MM.1S (cell line): ENCODE data around the gene CENPA.

Experiments
- DNase-seq: peaks from one replicate; pipeline ENCODE4 v3.0.0-alpha.2; 2015
- H2AFZ ChIP-seq: fragments of 300-600 bp; sonication (generic); 2 replicates; pipeline ENCODE4 v1.6.0; 2016; ENCODE audit warnings: antibody characterized with exemption, low read length
- H3F3A ChIP-seq: fragments of 300-600 bp; sonication (generic); 2 replicates; pipeline ENCODE4 v1.6.1; 2016; ENCODE audit warnings: mild to moderate bottlenecking, antibody characterized with exemption, low read length, moderate library complexity, mixed read lengths; ENCODE audit not compliant: insufficient read depth
- H3K27ac ChIP-seq: fragments of 300-600 bp; sonication (generic); 2 replicates; pipeline ENCODE4 v1.5.1; 2016; ENCODE audit warnings: mild to moderate bottlenecking, low read length
- H3K27me3 ChIP-seq: fragments of 300-600 bp; sonication (generic); replicated peaks from 2 replicates; pipeline ENCODE4 v1.6.0; 2016; ENCODE audit warnings: low read length; ENCODE audit not compliant: insufficient read depth
- H3K36me3 ChIP-seq: fragments of 300-600 bp; sonication (generic); replicated peaks from 2 replicates; pipeline ENCODE4 v1.6.1; 2016; ENCODE audit warnings: mild to moderate bottlenecking, low read length, mixed read lengths; ENCODE audit not compliant: insufficient read depth
- H3K4me1 ChIP-seq: fragments of 300-600 bp; sonication (generic); 2 replicates; pipeline ENCODE4 v1.6.1; 2016; ENCODE audit warnings: low read length, mixed read lengths
- H3K4me2 ChIP-seq: fragments of 300-600 bp; sonication (generic); 2 replicates; pipeline ENCODE4 v1.6.0; 2016; ENCODE audit warnings: low read depth, low read length
- H3K4me3 ChIP-seq: fragments of 300-600 bp; sonication (generic); 2 replicates; pipeline ENCODE4 v1.5.1; 2016; ENCODE audit warnings: low read length, mixed read lengths
- H3K79me2 ChIP-seq: fragments of 300-600 bp; sonication (generic); 2 replicates; pipeline ENCODE4 v1.6.1; 2016; ENCODE audit warnings: mixed run types, low read length, mixed read lengths
- H3K9ac ChIP-seq: fragments of 300-600 bp; sonication (generic); 2 replicates; pipeline ENCODE4 v1.6.1; 2016; ENCODE audit warnings: low read length, mixed read lengths
- H3K9me2 ChIP-seq: fragments of 300-600 bp; sonication (generic); replicated peaks from 2 replicates; pipeline ENCODE4 v1.6.1; 2016; ENCODE audit warnings: mild to moderate bottlenecking, low read length, mixed read lengths; ENCODE audit not compliant: insufficient read depth
- H3K9me3 ChIP-seq: fragments of 300-600 bp; sonication (generic); replicated peaks from 2 replicates; pipeline ENCODE4 v1.6.1; 2016; ENCODE audit warnings: mild to moderate bottlenecking, low read length, mixed read lengths; ENCODE audit not compliant: insufficient read depth
- H4K20me1 ChIP-seq: fragments of 300-600 bp; sonication (generic); 2 replicates; pipeline ENCODE4 v1.6.1; 2016; ENCODE audit warnings: mild to moderate bottlenecking, low read length, moderate library complexity, mixed read lengths; ENCODE audit not compliant: insufficient read depth
- CTCF ChIP-seq: fragments of 300-600 bp; sonication (generic); IDR thresholded peaks from 2 replicates; pipeline ENCODE4 v1.5.1; 2016; ENCODE audit warnings: antibody characterized with exemption, low read length, mixed read lengths
- EZH2 ChIP-seq: fragments of 300-600 bp; sonication (generic); optimal IDR thresholded peaks from 2 replicates; pipeline ENCODE3; 2017; ENCODE audit warnings: low read depth, mild to moderate bottlenecking, antibody characterized with exemption, low read length, mixed read lengths
- EZH2phosphoT487 ChIP-seq: fragments of 300-600 bp; sonication (generic); IDR thresholded peaks from 2 replicates; pipeline ENCODE4 v1.6.1; 2018; ENCODE audit warnings: antibody characterized with exemption, low read length

The CENPA gene

GRCh38 chr2:26838121-26838906 is 52.5 kb downstream of the CENPA start:
- no peak overlapping the region for H3K4me2 ChIP-seq
- TF ChIP-seq EZH2 (no peak), EZH2phosphoT487 (no peak), CTCF (no peak)
- no peaks in the 10 kb centered on the region for H4K20me1 ChIP-seq
- no peaks in the 10 kb centered on the region for H3K36me3 ChIP-seq
- H3K4me3 ChIP-seq = no peak overlapping the region
- no peaks in the 10 kb centered on the region for H3K79me2 ChIP-seq
- H3K27ac ChIP-seq = no peak overlapping the region
- H3K9ac ChIP-seq = no peak overlapping the region
- H3K9me2 ChIP-seq = no peaks in the 10 kb centered on the region
- no peak overlapping the region for H2AFZ ChIP-seq
- DNase-seq = peak; percentile 25
- H3K4me1 ChIP-seq = no peaks in the 10 kb centered on the region
- H3K27me3 ChIP-seq = peaks cover 61% of the 10 kb centered on the region
- no peaks in the 10 kb centered on the region for H3F3A ChIP-seq
- H3K9me3 ChIP-seq = no peaks in the 10 kb centered on the region

GRCh38 chr2:26840937-26841610 is 55.2 kb downstream of the CENPA start:
- Histone ChIP-seq H3K79me2 (no peaks in the 10 kb centered on the region), H3K4me3 (no peak overlapping the region), H3K9me3 (no peaks in the 10 kb centered on the region), H4K20me1 (no peaks in the 10 kb centered on the region), H3F3A (no peaks in the 10 kb centered on the region), H2AFZ (no peak overlapping the region), H3K27ac (no peak overlapping the region), H3K9ac (no peak overlapping the region), H3K9me2 (no peaks in the 10 kb centered on the region), H3K36me3 (no peaks in the 10 kb centered on the region), H3K4me1 (no peaks in the 10 kb centered on the region), H3K4me2 (no peak overlapping the region), H3K27me3 (peaks cover 71% of the 10 kb centered on the region)
- DNase-seq = no peak
- no peak for TF ChIP-seq CTCF
- no peak for TF ChIP-seq EZH2phosphoT487
- TF ChIP-seq EZH2 = no peak

- Histone ChIP-seq H2AFZ (no peak overlapping the region), H3K4me2 (no peak overlapping the region), H4K20me1 (no peaks in the 10 kb centered on the region), H3K4me3 (no peak overlapping the region), H3K4me1 (no peaks in the 10 kb centered on the region), H3F3A (no peaks in the 10 kb centered on the region), H3K9me2 (no peaks in the 10 kb centered on the region), H3K9ac (no peak overlapping the region), H3K36me3 (no peaks in the 10 kb centered on the region), H3K9me3 (no peaks in the 10 kb centered on the region), H3K27ac (no peak overlapping the region), H3K27me3 (peaks cover 79% of the 10 kb centered on the region), H3K79me2 (no peaks in the 10 kb centered on the region)
- DNase-seq = no peak
- no peak for TF ChIP-seq EZH2phosphoT487
- TF ChIP-seq CTCF = no peak
- no peak for TF ChIP-seq EZH2
Observed at GRCh38 chr2:26843041-26843440, 57.2 kb downstream of the CENPA start.
